ENCODE data around the gene C2CD4C. TPM values are rescaled to one million over a fixed set of nuclear protein-coding genes. Genes with fewer than 3 reads are reported as not detected.
"Not testable (repeated sequence)": the region's sequence is repeated elsewhere in the genome, so short reads cannot be mapped to it uniquely, and the experiment has no call there.

C2CD4C gene
- total and polyA plus RNA-seq, 10 of the 15 experiments (the other 5 are each of a cell fraction or from before 2014, with no cell fraction given) = not detected

- BruUV-seq (replicated peaks); H3K27me3 ChIP-seq (replicated peaks in 1 of 2; ENCODE audit: control insufficient read depth in 2 of 2, insufficient read depth in 2 of 2, low read length in 1 of 2); FAIRE-seq; H3K4me2 ChIP-seq (ENCODE audit: control insufficient read depth, insufficient read depth); POLR2A ChIA-PET; H3K9ac ChIP-seq (ENCODE audit: control insufficient read depth, insufficient read depth, low read length); H3K36me3 ChIP-seq (ENCODE audit: control insufficient read depth in 2 of 2, insufficient read depth in 2 of 2, low read length in 1 of 2); ATAC-seq; in situ Hi-C loops (cut with MboI); CTCF ChIA-PET; H3K9me3 ChIP-seq (replicated peaks; ENCODE audit: control insufficient read depth, insufficient read depth, low read length); H2AFZ ChIP-seq (ENCODE audit: control insufficient read depth, low read depth, low read length); H3K27ac ChIP-seq (ENCODE audit: control insufficient read depth, insufficient read depth); H3K79me2 ChIP-seq (ENCODE audit: control insufficient read depth, insufficient read depth, low read length); intact Hi-C loops (cut with micrococcal nuclease; ENCODE audit: unreplicated experiment); SMC1A ChIA-PET (ENCODE audit: uncharacterized antibody, unreplicated experiment); H4K20me1 ChIP-seq (ENCODE audit: control insufficient read depth, insufficient read depth); DNase-seq (ENCODE audit: low read depth, low spot score); H3K4me3 ChIP-seq; H3K4me1 ChIP-seq (ENCODE audit: control insufficient read depth, insufficient read depth, low read length); RAD21 ChIA-PET (ENCODE audit: unreplicated experiment): not testable (repeated sequence)
- 88% methylated on average over 33 of the region's 33 CpGs for WGBS (ENCODE audit: insufficient coverage, insufficient replicate concordance, low lambda C conversion rate, missing lambda C conversion rate)
- 0 out of 3 replicates have a peak, but pooled peaks of 1 of the 2 experiments have one; percentile 3 for TF ChIP-seq EGR1 (IDR thresholded peaks at IDR 0.05; ENCODE audit: borderline replicate concordance in 1 of 2, low read depth in 2 of 2, low read length in 2 of 2)
Measured at GRCh38 chr19:450912-451481, 42.0 kb upstream of the C2CD4C start.

- Histone ChIP-seq H3K9ac (ENCODE audit: control insufficient read depth, insufficient read depth, low read length) (no peak overlapping the region), H3K9me3 (replicated peaks; ENCODE audit: control insufficient read depth, insufficient read depth, low read length) (no peaks in the 10 kb centered on the region; the same call in 2 of the 3 replicates), H3K79me2 (ENCODE audit: control insufficient read depth, insufficient read depth, low read length) (no peaks in the 10 kb centered on the region), H3K4me2 (ENCODE audit: control insufficient read depth, insufficient read depth) (no peak overlapping the region), H3K27ac (ENCODE audit: control insufficient read depth, insufficient read depth) (no peak overlapping the region), H4K20me1 (ENCODE audit: control insufficient read depth, insufficient read depth) (no peaks in the 10 kb centered on the region), H3K36me3 (ENCODE audit: control insufficient read depth in 2 of 2, insufficient read depth in 2 of 2, low read length in 1 of 2) (no peaks in the 10 kb centered on the region), H3K27me3 (replicated peaks in 1 of 2; ENCODE audit: control insufficient read depth in 2 of 2, insufficient read depth in 2 of 2, low read length in 1 of 2) (no peaks in the 10 kb centered on the region), H3K4me1 (ENCODE audit: control insufficient read depth, insufficient read depth, low read length) (no peaks in the 10 kb centered on the region), H3K4me3 (no peak overlapping the region), H2AFZ (ENCODE audit: control insufficient read depth, low read depth, low read length) (no peak overlapping the region)
- ChIA-PET CTCF (no interaction called here), RAD21 (ENCODE audit: unreplicated experiment) (no interaction called here), POLR2A (no interaction called here), SMC1A (ENCODE audit: uncharacterized antibody, unreplicated experiment) (no interaction called here)
- WGBS (ENCODE audit: insufficient coverage, insufficient replicate concordance, low lambda C conversion rate, missing lambda C conversion rate) = 79% methylated on average over 20 of the region's 20 CpGs
- TF ChIP-seq SRF (IDR thresholded peaks at IDR 0.05; ENCODE audit: low read depth in 2 of 2, low read length in 2 of 2) (no peak), SREBF2 (IDR thresholded peaks at IDR 0.05; ENCODE audit: low read length) (no peak), JUND (IDR thresholded peaks at IDR 0.05; ENCODE audit: low read depth, low read length) (no peak), SUPT20H (IDR thresholded peaks at IDR 0.05; ENCODE audit: borderline replicate concordance, control insufficient read depth, low read depth, low read length) (no peak), CREB1 (IDR thresholded peaks at IDR 0.05; ENCODE audit: low read depth) (no peak), IKZF1 (conservative IDR thresholded peaks at IDR 0.05) (no peak), ZSCAN29 (IDR thresholded peaks at IDR 0.05) (no peak), TCF3 (IDR thresholded peaks at IDR 0.05; ENCODE audit: borderline replicate concordance, insufficient read depth, low read depth, low read length) (no peak), MTA2 (IDR thresholded peaks at IDR 0.05; ENCODE audit: low read depth) (no peak), CBX5 (IDR thresholded peaks at IDR 0.05; ENCODE audit: low read depth) (no peak), EED (IDR thresholded peaks at IDR 0.05; ENCODE audit: low read depth) (no peak), BMI1 (IDR thresholded peaks at IDR 0.05; ENCODE audit: borderline replicate concordance) (no peak), MYC (IDR thresholded peaks at IDR 0.05; ENCODE audit: insufficient read depth, insufficient read length, insufficient replicate concordance, low read length, severe bottlenecking) (no peak)
- TF ChIP-seq, protein P1, sequence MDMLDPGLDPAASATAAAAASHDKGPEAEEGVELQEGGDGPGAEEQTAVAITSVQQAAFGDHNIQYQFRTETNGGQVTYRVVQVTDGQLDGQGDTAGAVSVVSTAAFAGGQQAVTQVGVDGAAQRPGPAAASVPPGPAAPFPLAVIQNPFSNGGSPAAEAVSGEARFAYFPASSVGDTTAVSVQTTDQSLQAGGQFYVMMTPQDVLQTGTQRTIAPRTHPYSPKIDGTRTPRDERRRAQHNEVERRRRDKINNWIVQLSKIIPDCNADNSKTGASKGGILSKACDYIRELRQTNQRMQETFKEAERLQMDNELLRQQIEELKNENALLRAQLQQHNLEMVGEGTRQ (IDR thresholded peaks at IDR 0.05; ENCODE audit: borderline replicate concordance, low read depth, low read length) = no peak
- no TSS peak for BruUV-seq (replicated peaks)
- ATAC-seq (no peak), DNase-seq (ENCODE audit: low read depth, low spot score) (no peak), FAIRE-seq (no peak)
- intact Hi-C loops (cut with micrococcal nuclease; ENCODE audit: unreplicated experiment) (no loop called here), in situ Hi-C loops (cut with MboI) (no loop called here)
Measured at GRCh38 chr19:449916-450315, 41.0 kb upstream of the C2CD4C start.
